ENCODE results near the gene ABCC4. TPM values are rescaled to one million over a fixed set of nuclear protein-coding genes. Genes with fewer than 3 reads are reported as not detected.

The ABCC4 gene
- total and polyA plus RNA-seq, 4 experiments from 2014 or later, result 4.8 to 10.0 (median 6.9) TPM

- intact Hi-C loops (cut with micrococcal nuclease), result no loop called here
- Mint-ChIP-seq H3K36me3 (peaks cover 17 to 41% of the 10 kb centered on the region in 2 donors), H3K27ac (peak overlapping the region in 3 of 7 donors; percentile 12 to 49 (median 23)), H3K4me1 (peaks cover 9 to 14% (median 12%) of the 10 kb centered on the region in 4 donors), H3K4me3 (peak overlapping the region in 1 of 8 donors; percentile 26), H3K27me3 (no peaks in the 10 kb centered on the region), H3K9me3 (peaks cover 0 to 5% (median 0%) of the 10 kb centered on the region in 8 donors)
- Histone ChIP-seq H3K36me3 (ENCODE audit: insufficient read depth, low read length) (no peaks in the 10 kb centered on the region), H3K9me3 (ENCODE audit: control insufficient read depth in 1 of 2, low read length in 2 of 2) (no peaks in the 10 kb centered on the region), H3K27me3 (ENCODE audit: insufficient read depth, low read length) (no peaks in the 10 kb centered on the region), H3K4me3 (ENCODE audit: low read length in 2 of 2) (no peak overlapping the region), H3K27ac (ENCODE audit: low read depth, low read length) (no peak overlapping the region), H3K4me1 (ENCODE audit: insufficient read depth, low read length) (no peaks in the 10 kb centered on the region)
- ChIA-PET CTCF (ENCODE audit: partially characterized antibody) (no interaction called here), POLR2A (ENCODE audit: partially characterized antibody) (no interaction called here)
- DNase-seq, result no peak
Measured at GRCh38 chr13:95122063-95122462, 179.2 kb downstream of the ABCC4 start.

DNA sequence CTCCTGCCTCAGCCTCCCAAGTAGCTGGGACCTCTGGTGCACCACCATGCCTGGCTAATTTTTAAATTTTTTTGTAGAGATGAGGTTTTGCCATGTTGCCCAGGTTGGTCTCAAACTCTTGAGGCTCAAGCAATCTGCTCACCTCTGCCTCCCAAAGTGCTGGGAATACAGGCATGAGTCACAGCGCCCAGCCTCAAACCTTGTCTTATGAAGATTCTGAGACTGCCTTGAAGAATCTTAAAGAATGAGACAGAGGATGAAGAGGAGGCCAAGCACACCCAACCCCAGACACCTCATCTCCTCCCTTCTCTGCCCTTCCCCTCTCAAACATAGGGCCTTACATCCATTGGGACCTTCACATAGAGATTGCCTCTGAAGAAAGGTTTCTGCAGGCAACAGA is 179.7 kb downstream of the ABCC4 start:
- no peaks in the 10 kb centered on the region for H3K27me3 Mint-ChIP-seq
- H3K27ac ChIP-seq (ENCODE audit: low read depth, low read length), result no peak overlapping the region
- H3K9me3 ChIP-seq (ENCODE audit: control insufficient read depth in 1 of 2, low read length in 2 of 2), result no peaks in the 10 kb centered on the region
- no peak for DNase-seq
- H3K4me1 Mint-ChIP-seq, result peaks cover 9 to 14% (median 12%) of the 10 kb centered on the region in 4 donors
- H3K4me1 ChIP-seq (ENCODE audit: insufficient read depth, low read length), result no peaks in the 10 kb centered on the region
- H3K27ac Mint-ChIP-seq, result peak overlapping the region in 1 of 7 donors; percentile 15
- H3K9me3 Mint-ChIP-seq, result peaks cover 0 to 5% (median 0%) of the 10 kb centered on the region in 8 donors
- no peaks in the 10 kb centered on the region for H3K36me3 ChIP-seq (ENCODE audit: insufficient read depth, low read length)
- no peak overlapping the region for H3K4me3 Mint-ChIP-seq
- ChIA-PET POLR2A (ENCODE audit: partially characterized antibody) (no interaction called here), CTCF (ENCODE audit: partially characterized antibody) (no interaction called here)
- H3K4me3 ChIP-seq (ENCODE audit: low read length in 2 of 2), result no peak overlapping the region
- H3K36me3 Mint-ChIP-seq, result peaks cover 17 to 41% of the 10 kb centered on the region in 2 donors
- intact Hi-C loops (cut with micrococcal nuclease), result no loop called here
- no peaks in the 10 kb centered on the region for H3K27me3 ChIP-seq (ENCODE audit: insufficient read depth, low read length)

DNA sequence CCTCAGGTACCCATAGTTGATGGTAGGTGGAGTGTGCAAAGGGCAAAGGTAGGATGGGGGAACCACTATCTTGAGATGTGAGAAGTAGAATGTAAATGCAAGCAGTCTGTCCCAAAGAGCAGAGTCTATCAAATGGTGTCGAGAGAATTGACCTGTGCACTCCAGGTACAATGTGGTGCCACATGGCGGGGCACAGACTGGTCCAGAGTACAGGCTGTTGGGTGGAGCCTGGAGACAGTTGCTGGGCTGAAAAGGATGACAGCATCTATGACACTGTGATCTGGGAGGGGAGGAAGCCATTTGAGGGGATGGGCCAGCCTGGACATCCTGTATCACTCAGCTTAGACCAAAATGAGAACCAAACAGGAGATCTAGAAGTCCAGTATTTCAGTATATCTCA is 180.6 kb downstream of the ABCC4 start:
- H3K36me3 ChIP-seq (ENCODE audit: insufficient read depth, low read length), result no peaks in the 10 kb centered on the region
- ChIA-PET POLR2A (ENCODE audit: partially characterized antibody) (no interaction called here), CTCF (ENCODE audit: partially characterized antibody) (no interaction called here)
- DNase-seq, result no peak
- Mint-ChIP-seq H3K27ac (peak overlapping the region in 2 of 7 donors; percentile 46 to 68), H3K36me3 (peaks cover 19 to 40% of the 10 kb centered on the region in 2 donors), H3K4me3 (no peak overlapping the region), H3K9me3 (peaks cover 0 to 5% (median 0%) of the 10 kb centered on the region in 8 donors), H3K4me1 (peaks cover 9 to 14% (median 12%) of the 10 kb centered on the region in 4 donors), H3K27me3 (no peaks in the 10 kb centered on the region)
- no peaks in the 10 kb centered on the region for H3K27me3 ChIP-seq (ENCODE audit: insufficient read depth, low read length)
- intact Hi-C loops (cut with micrococcal nuclease), result no loop called here
- H3K9me3 ChIP-seq (ENCODE audit: control insufficient read depth in 1 of 2, low read length in 2 of 2), result no peaks in the 10 kb centered on the region
- no peaks in the 10 kb centered on the region for H3K4me1 ChIP-seq (ENCODE audit: insufficient read depth, low read length)
- no peak overlapping the region for H3K4me3 ChIP-seq (ENCODE audit: low read length in 2 of 2)
- H3K27ac ChIP-seq (ENCODE audit: low read depth, low read length), result no peak overlapping the region

DNA sequence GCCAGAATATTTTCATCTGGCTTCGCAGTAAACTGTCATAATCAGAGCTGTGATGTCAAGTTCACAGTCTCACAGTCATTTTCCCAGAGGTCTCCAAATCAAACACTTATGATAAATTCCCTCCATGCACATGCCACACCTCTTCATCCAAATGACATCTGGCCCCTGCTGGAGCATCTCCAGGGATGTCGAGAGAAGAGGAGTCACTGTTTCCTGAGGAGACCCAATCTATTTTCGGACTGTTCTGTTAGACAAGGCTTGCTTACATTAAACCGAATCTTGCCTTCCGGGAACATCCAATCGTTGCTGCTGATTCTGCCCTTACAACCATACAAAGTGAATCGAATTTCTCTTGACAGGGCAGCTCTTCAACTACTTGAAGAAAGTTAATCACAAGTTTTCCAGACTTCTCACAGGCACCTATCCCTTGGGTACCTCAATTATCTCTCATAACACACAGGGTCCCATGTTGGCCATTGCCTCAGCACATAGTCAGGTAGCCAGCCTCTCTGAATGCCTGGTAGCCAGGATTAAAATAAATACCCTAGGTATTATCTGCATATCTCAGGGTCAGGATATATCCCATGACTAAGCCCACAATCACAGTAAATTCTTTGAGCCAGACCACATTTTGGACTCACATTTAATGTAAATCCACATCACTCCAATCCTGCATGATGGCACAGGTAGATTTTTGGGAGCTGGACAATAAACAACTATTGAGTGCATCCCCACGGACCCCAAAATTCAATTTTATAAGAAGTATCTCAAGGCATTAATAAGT is 182.5 kb downstream of the ABCC4 start:
- CTCF ChIA-PET (ENCODE audit: partially characterized antibody), result interaction anchor here (1.5 kb wide), 1 partner anchor 71 kb away, joined by 3 read pairs; no protein-coding TSS in a partner anchor
- H3K36me3 ChIP-seq (ENCODE audit: insufficient read depth, low read length), result no peaks in the 10 kb centered on the region
- POLR2A ChIA-PET (ENCODE audit: partially characterized antibody), result no interaction called here
- H3K4me1 ChIP-seq (ENCODE audit: insufficient read depth, low read length), result no peaks in the 10 kb centered on the region
- Mint-ChIP-seq H3K9me3 (peaks cover 0 to 2% (median 0%) of the 10 kb centered on the region in 8 donors), H3K27me3 (no peaks in the 10 kb centered on the region), H3K36me3 (peaks cover 27 to 37% of the 10 kb centered on the region in 2 donors), H3K4me3 (no peak overlapping the region), H3K4me1 (peaks cover 7 to 14% (median 12%) of the 10 kb centered on the region in 4 donors), H3K27ac (peak overlapping the region in 1 of 7 donors; percentile 64)
- no peak overlapping the region for H3K4me3 ChIP-seq (ENCODE audit: low read length in 2 of 2)
- H3K27ac ChIP-seq (ENCODE audit: low read depth, low read length), result no peak overlapping the region
- DNase-seq, result no peak
- no peaks in the 10 kb centered on the region for H3K9me3 ChIP-seq (ENCODE audit: control insufficient read depth in 1 of 2, low read length in 2 of 2)
- intact Hi-C loops (cut with micrococcal nuclease), result no loop called here
- no peaks in the 10 kb centered on the region for H3K27me3 ChIP-seq (ENCODE audit: insufficient read depth, low read length)

DNA sequence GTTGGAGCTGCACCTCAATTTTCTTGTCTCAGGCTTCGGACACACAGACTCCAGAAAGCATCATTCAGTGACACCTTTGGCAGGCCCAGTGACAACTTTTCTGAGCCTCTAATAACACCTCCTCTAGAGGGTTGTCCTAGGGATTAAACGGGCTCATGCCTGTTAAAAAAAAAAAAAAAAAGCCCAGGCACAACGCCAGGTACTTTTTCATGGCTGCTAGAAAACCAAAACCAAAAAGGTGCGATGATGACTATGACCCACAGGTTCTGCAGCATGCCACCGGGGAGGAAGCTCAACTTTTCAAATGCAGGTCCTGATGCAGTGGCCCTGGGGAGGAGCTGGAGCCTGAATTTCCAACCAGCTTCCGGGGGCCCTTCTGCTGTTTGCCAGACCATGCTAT is 184.2 kb downstream of the ABCC4 start:
- H3K9me3 Mint-ChIP-seq, result no peaks in the 10 kb centered on the region
- POLR2A ChIA-PET (ENCODE audit: partially characterized antibody), result no interaction called here
- peaks cover 3 to 7% (median 3%) of the 10 kb centered on the region in 4 donors for H3K4me1 Mint-ChIP-seq
- DNase-seq, result no peak
- no peak overlapping the region for H3K27ac Mint-ChIP-seq
- H3K4me3 Mint-ChIP-seq, result no peak overlapping the region
- H3K4me1 ChIP-seq (ENCODE audit: insufficient read depth, low read length), result no peaks in the 10 kb centered on the region
- no peak overlapping the region for H3K4me3 ChIP-seq (ENCODE audit: low read length in 2 of 2)
- CTCF ChIA-PET (ENCODE audit: partially characterized antibody), result interaction anchor here (1.3 kb wide), 1 partner anchor 14 kb away, joined by 3 read pairs; no protein-coding TSS in a partner anchor
- no peak overlapping the region for H3K27ac ChIP-seq (ENCODE audit: low read depth, low read length)
- H3K36me3 ChIP-seq (ENCODE audit: insufficient read depth, low read length), result no peaks in the 10 kb centered on the region
- H3K9me3 ChIP-seq (ENCODE audit: control insufficient read depth in 1 of 2, low read length in 2 of 2), result no peaks in the 10 kb centered on the region
- H3K27me3 Mint-ChIP-seq, result no peaks in the 10 kb centered on the region
- intact Hi-C loops (cut with micrococcal nuclease), result no loop called here
- peaks cover 21 to 29% of the 10 kb centered on the region in 2 donors for H3K36me3 Mint-ChIP-seq
- no peaks in the 10 kb centered on the region for H3K27me3 ChIP-seq (ENCODE audit: insufficient read depth, low read length)

DNA sequence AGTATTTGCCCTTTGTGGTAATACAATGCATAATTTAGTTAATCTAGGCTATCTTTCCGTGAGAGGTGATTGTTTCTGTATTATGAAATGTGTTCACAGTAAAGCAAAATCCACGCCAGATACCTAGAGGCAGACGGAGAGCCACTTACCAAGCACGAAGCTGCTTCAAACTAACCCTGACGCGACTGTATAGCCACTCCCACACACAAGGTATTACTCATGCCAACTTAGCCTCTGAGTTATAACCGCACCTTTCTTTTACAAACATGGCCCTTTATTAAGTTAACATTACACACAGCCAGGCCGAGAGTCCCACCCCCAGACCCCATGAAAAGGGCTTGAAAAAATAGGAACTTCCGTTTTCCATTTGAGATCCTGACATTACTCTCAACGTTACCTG is 185.7 kb downstream of the ABCC4 start:
- no peaks in the 10 kb centered on the region for H3K27me3 Mint-ChIP-seq
- peaks cover 20 to 21% of the 10 kb centered on the region in 2 donors for H3K36me3 Mint-ChIP-seq
- no peak overlapping the region for H3K4me3 ChIP-seq (ENCODE audit: low read length in 2 of 2)
- intact Hi-C loops (cut with micrococcal nuclease), result no loop called here
- H3K4me1 Mint-ChIP-seq, result peaks cover 0 to 1% (median 0%) of the 10 kb centered on the region in 4 donors
- no peak overlapping the region for H3K4me3 Mint-ChIP-seq
- CTCF ChIA-PET (ENCODE audit: partially characterized antibody), result no interaction called here
- POLR2A ChIA-PET (ENCODE audit: partially characterized antibody), result no interaction called here
- no peak overlapping the region for H3K27ac ChIP-seq (ENCODE audit: low read depth, low read length)
- no peaks in the 10 kb centered on the region for H3K9me3 Mint-ChIP-seq
- H3K27me3 ChIP-seq (ENCODE audit: insufficient read depth, low read length), result no peaks in the 10 kb centered on the region
- no peak for DNase-seq
- H3K36me3 ChIP-seq (ENCODE audit: insufficient read depth, low read length), result no peaks in the 10 kb centered on the region
- no peaks in the 10 kb centered on the region for H3K4me1 ChIP-seq (ENCODE audit: insufficient read depth, low read length)
- H3K27ac Mint-ChIP-seq, result peak overlapping the region in 1 of 7 donors; percentile 36
- no peaks in the 10 kb centered on the region for H3K9me3 ChIP-seq (ENCODE audit: control insufficient read depth in 1 of 2, low read length in 2 of 2)

DNA sequence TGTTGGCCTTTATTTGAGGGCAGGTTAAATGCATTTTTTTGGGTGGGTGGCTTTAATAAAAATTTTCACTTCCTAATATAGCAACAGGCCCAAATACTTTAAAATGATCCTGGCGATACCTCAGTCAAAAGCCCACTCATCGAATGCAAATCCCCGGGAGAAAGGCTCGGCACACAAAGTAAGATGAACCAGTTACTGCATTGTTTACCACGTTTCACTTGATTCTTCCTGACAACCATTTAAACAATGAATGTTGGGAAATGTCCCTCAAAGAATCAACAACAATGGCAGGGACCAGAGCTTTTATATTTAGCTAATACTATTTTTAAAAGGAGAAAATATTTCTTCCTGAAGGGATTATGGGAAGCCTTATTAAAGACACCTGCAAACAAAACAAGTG is 187.7 kb downstream of the ABCC4 start:
- Histone ChIP-seq H3K9me3 (ENCODE audit: control insufficient read depth in 1 of 2, low read length in 2 of 2) (no peaks in the 10 kb centered on the region), H3K4me1 (ENCODE audit: insufficient read depth, low read length) (no peaks in the 10 kb centered on the region), H3K27ac (ENCODE audit: low read depth, low read length) (no peak overlapping the region), H3K4me3 (ENCODE audit: low read length in 2 of 2) (no peak overlapping the region), H3K36me3 (ENCODE audit: insufficient read depth, low read length) (no peaks in the 10 kb centered on the region), H3K27me3 (ENCODE audit: insufficient read depth, low read length) (no peaks in the 10 kb centered on the region)
- H3K27me3 Mint-ChIP-seq, result no peaks in the 10 kb centered on the region
- POLR2A ChIA-PET (ENCODE audit: partially characterized antibody), result no interaction called here
- no peak overlapping the region for H3K4me3 Mint-ChIP-seq
- intact Hi-C loops (cut with micrococcal nuclease), result no loop called here
- CTCF ChIA-PET (ENCODE audit: partially characterized antibody), result interaction anchor here (1.1 to 1.4 kb wide), 2 partner anchors 75 to 267 kb away, joined by 3 to 4 read pairs; no protein-coding TSS in a partner anchor
- H3K27ac Mint-ChIP-seq, result no peak overlapping the region
- DNase-seq, result no peak
- H3K36me3 Mint-ChIP-seq, result peaks cover 23 to 29% of the 10 kb centered on the region in 2 donors
- peaks cover 0 to 4% (median 0%) of the 10 kb centered on the region in 8 donors for H3K9me3 Mint-ChIP-seq
- peaks cover 0 to 1% (median 0%) of the 10 kb centered on the region in 4 donors for H3K4me1 Mint-ChIP-seq

Data from CD4-positive, alpha-beta memory T cell (primary cell).